Measurements from ENCODE around the gene RFXANK.

DNA sequence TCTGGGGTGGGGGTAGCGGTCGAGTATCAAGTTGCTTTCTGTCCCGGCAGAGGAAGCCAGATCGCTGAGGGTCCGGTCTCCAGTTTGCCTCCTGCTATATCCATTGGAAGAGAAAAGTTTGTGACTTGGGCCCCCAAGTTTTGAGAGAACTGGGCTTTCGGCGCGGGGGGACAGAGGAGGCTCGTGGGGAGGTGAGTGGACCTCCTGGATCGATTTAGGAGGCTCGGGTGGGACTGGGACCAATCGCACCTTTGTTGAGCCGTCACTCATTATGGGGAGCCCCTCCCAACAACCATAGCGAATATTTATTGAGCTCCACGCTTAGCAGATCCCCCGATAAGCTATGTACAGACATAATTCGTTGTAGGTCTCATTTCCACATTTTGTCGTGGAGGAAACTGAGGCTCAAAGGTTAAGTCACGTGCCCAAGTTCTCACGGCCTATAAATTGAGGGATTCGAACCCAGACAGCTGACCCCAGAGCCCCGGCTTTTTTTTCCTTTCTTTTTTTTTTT lies 909 bp downstream of the RFXANK start:
- TF ChIP-seq SREBF2 (CRISPR knock-in tag; IDR thresholded peaks at IDR 0.05) (no peak), CTCF (IDR thresholded peaks at IDR 0.05 in 2 of 3, conservative IDR thresholded peaks at IDR 0.05 in 1 of 3; ENCODE audit: insufficient read depth in 2 of 3, low read depth in 1 of 3, low read length in 3 of 3) (no peak), NCOA2 (IDR thresholded peaks at IDR 0.05; ENCODE audit: partially characterized antibody in 2 of 2) (no peak), IRF1 (CRISPR knock-in tag; IDR thresholded peaks at IDR 0.05; ENCODE audit: borderline replicate concordance) (no peak), PRMT5 (CRISPR knock-in tag; IDR thresholded peaks at IDR 0.05) (no peak), POLR2A (conservative IDR thresholded peaks at IDR 0.05) (peak; percentile 59), NKRF (IDR thresholded peaks at IDR 0.05; ENCODE audit: borderline replicate concordance) (no peak), REST (IDR thresholded peaks at IDR 0.05; ENCODE audit: borderline replicate concordance) (no peak), REST (CRISPR knock-in tag; IDR thresholded peaks at IDR 0.05; ENCODE audit: low read depth) (no peak), MAFG (tag; conservative IDR thresholded peaks at IDR 0.05) (no peak), HNRNPH1 (optimal IDR thresholded peaks at IDR 0.05; ENCODE audit: low read depth, low read length) (no peak), RB1 (IDR thresholded peaks at IDR 0.05; ENCODE audit: low read depth) (no peak)
- TF ChIP-seq, protein P1, sequence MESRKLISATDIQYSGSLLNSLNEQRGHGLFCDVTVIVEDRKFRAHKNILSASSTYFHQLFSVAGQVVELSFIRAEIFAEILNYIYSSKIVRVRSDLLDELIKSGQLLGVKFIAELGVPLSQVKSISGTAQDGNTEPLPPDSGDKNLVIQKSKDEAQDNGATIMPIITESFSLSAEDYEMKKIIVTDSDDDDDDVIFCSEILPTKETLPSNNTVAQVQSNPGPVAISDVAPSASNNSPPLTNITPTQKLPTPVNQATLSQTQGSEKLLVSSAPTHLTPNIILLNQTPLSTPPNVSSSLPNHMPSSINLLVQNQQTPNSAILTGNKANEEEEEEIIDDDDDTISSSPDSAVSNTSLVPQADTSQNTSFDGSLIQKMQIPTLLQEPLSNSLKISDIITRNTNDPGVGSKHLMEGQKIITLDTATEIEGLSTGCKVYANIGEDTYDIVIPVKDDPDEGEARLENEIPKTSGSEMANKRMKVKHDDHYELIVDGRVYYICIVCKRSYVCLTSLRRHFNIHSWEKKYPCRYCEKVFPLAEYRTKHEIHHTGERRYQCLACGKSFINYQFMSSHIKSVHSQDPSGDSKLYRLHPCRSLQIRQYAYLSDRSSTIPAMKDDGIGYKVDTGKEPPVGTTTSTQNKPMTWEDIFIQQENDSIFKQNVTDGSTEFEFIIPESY (CRISPR knock-in tag; IDR thresholded peaks at IDR 0.05), result no peak
- TF ChIP-seq, protein P2, sequence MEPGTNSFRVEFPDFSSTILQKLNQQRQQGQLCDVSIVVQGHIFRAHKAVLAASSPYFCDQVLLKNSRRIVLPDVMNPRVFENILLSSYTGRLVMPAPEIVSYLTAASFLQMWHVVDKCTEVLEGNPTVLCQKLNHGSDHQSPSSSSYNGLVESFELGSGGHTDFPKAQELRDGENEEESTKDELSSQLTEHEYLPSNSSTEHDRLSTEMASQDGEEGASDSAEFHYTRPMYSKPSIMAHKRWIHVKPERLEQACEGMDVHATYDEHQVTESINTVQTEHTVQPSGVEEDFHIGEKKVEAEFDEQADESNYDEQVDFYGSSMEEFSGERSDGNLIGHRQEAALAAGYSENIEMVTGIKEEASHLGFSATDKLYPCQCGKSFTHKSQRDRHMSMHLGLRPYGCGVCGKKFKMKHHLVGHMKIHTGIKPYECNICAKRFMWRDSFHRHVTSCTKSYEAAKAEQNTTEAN (CRISPR knock-in tag; IDR thresholded peaks at IDR 0.05), result no peak

Data from K562 (cell line).